SKM-1 treated with dmso at 0.1 percent for 144 hours (cell line): ENCODE data around the gene HIF1AN.
A peak's percentile ranks its signal among the peaks of the same experiment; 100 is the strongest.

Experiments
- DNase-seq: peaks from one replicate; lab custom pipeline; 2025; ENCODE audit not compliant: unreplicated experiment; lab: John Stamatoyannopoulos, UW

Gene HIF1AN

GRCh38 chr10:100520811-100521210 lies 14.9 kb upstream of the HIF1AN start:
- no peak for DNase-seq

GRCh38 chr10:100522107-100522801 lies 13.5 kb upstream of the HIF1AN start:
- DNase-seq = no peak

- DNase-seq = no peak
Measured at GRCh38 chr10:100522945-100523344, 12.8 kb upstream of the HIF1AN start.

GRCh38 chr10:100524206-100524605 lies 11.5 kb upstream of the HIF1AN start:
- no peak for DNase-seq

GRCh38 chr10:100524638-100525037 lies 11.1 kb upstream of the HIF1AN start:
- no peak for DNase-seq

- DNase-seq = no peak
Measured at GRCh38 chr10:100528123-100528886, 7.4 kb upstream of the HIF1AN start.

- no peak for DNase-seq
Measured at GRCh38 chr10:100528921-100529474, 6.7 kb upstream of the HIF1AN start.

GRCh38 chr10:100529475-100530298 lies 6.1 kb upstream of the HIF1AN start, which contains the start of gene NDUFB8:
TSS of gene NDUFB8 (minus strand) at chr10:100529871. CDS start at chr10:100529851, 20 bp downstream.
- peak; percentile 75 for DNase-seq

GRCh38 chr10:100531761-100532160 lies 4.0 kb upstream of the HIF1AN start:
- no peak for DNase-seq

GRCh38 chr10:100534726-100535125 lies 1.0 kb upstream of the HIF1AN start:
- no peak for DNase-seq

GRCh38 chr10:100535338-100535714 lies 417 bp upstream of the HIF1AN start:
- DNase-seq = no peak

- DNase-seq = no peak
Measured at GRCh38 chr10:100537475-100537874, 1.7 kb downstream of the HIF1AN start.

GRCh38 chr10:100544950-100545349 lies 9.2 kb downstream of the HIF1AN start:
- DNase-seq = no peak

- peak; percentile 18 for DNase-seq
Measured at GRCh38 chr10:100551196-100551595, 15.5 kb downstream of the HIF1AN start.

GRCh38 chr10:100551738-100552137 lies 16.0 kb downstream of the HIF1AN start:
- no peak for DNase-seq

- DNase-seq = no peak
Measured at GRCh38 chr10:100553929-100554328, 18.2 kb downstream of the HIF1AN start.

GRCh38 chr10:100554902-100555301 lies 19.2 kb downstream of the HIF1AN start:
- no peak for DNase-seq

GRCh38 chr10:100560248-100560647 lies 24.5 kb downstream of the HIF1AN start:
- no peak for DNase-seq

- DNase-seq = no peak
Measured at GRCh38 chr10:100561005-100561404, 25.3 kb downstream of the HIF1AN start.

GRCh38 chr10:100562008-100562672 lies 26.4 kb downstream of the HIF1AN start:
- no peak for DNase-seq
